HEK293T (cell line): ENCODE measurements around the gene SMCO3.
"Not testable (repeated sequence)": the region's sequence is repeated elsewhere in the genome, so short reads cannot be mapped to it uniquely, and the experiment has no call there.

ENCODE experiments used
- CTCF ChIA-PET: fragments of 350-600 bp; formaldehyde crosslinking; extraction: SDS; loops from one replicate; lab custom pipeline; 2021; ENCODE audit warnings: antibody characterized with exemption, inconsistent platforms; lab: Yijun Ruan, JAX
- POLR2A ChIA-PET: fragments of 350-600 bp; formaldehyde crosslinking; extraction: SDS; loops from one replicate; lab custom pipeline; 2020; ENCODE audit warnings: antibody characterized with exemption, inconsistent platforms; lab: Yijun Ruan, JAX
- DNase-seq: peaks from one replicate; pipeline ENCODE4 v3.0.0; 2012; ENCODE audit warnings: mixed read lengths; ENCODE audit errors: extremely low spot score
- ARNT ChIP-seq: fragments of 450-650 bp; IDR thresholded peaks from 2 replicates; pipeline ENCODE4 v1.6.1; 2017; ENCODE audit warnings: mild to moderate bottlenecking
- BHLHE40 ChIP-seq: fragments of 450-650 bp; IDR thresholded peaks from 2 replicates; pipeline ENCODE4 v1.6.1; 2016; ENCODE audit warnings: mild to moderate bottlenecking, moderate library complexity, borderline replicate concordance
- CTBP1 ChIP-seq: fragments of 450-650 bp; IDR thresholded peaks from 2 replicates; pipeline ENCODE4 v1.6.1; 2016; ENCODE audit warnings: borderline replicate concordance
- ELF4 ChIP-seq: fragments of 450-650 bp; IDR thresholded peaks from 2 replicates; pipeline ENCODE4 v1.6.1; 2017; ENCODE audit warnings: antibody characterized with exemption
- FOXA1 ChIP-seq: fragments of 450-650 bp; IDR thresholded peaks from 2 replicates; pipeline ENCODE4 v1.6.1; 2016; ENCODE audit warnings: mild to moderate bottlenecking
- FOXK2 ChIP-seq: fragments of 450-650 bp; IDR thresholded peaks from 2 replicates; pipeline ENCODE4 v1.6.1; 2016; ENCODE audit warnings: mild to moderate bottlenecking
- FOXM1 ChIP-seq: fragments of 450-650 bp; IDR thresholded peaks from 2 replicates; pipeline ENCODE4 v1.6.1; 2017; ENCODE audit warnings: mild to moderate bottlenecking, borderline replicate concordance
- HDGF ChIP-seq: fragments of 450-650 bp; IDR thresholded peaks from 2 replicates; pipeline ENCODE4 v1.6.1; 2017; ENCODE audit warnings: antibody characterized with exemption, borderline replicate concordance
- L3MBTL2 ChIP-seq: fragments of 450-650 bp; conservative IDR thresholded peaks from 2 replicates; pipeline ENCODE4 v1.6.1; 2016; ENCODE audit warnings: mild to moderate bottlenecking
- LEF1 ChIP-seq: fragments of 450-650 bp; IDR thresholded peaks from 2 replicates; pipeline ENCODE4 v1.6.1; 2017; ENCODE audit warnings: mild to moderate bottlenecking, borderline replicate concordance
- NFRKB ChIP-seq: fragments of 450-650 bp; IDR thresholded peaks from 2 replicates; pipeline ENCODE4 v1.6.1; 2016; ENCODE audit warnings: mild to moderate bottlenecking, moderate library complexity
- PKNOX1 ChIP-seq: fragments of 450-650 bp; IDR thresholded peaks from 2 replicates; pipeline ENCODE4 v1.6.1; 2016
- SP1 ChIP-seq: fragments of 450-650 bp; IDR thresholded peaks from 2 replicates; pipeline ENCODE4 v1.6.1; 2017
- SUZ12 ChIP-seq: fragments of 450-650 bp; IDR thresholded peaks from 2 replicates; pipeline ENCODE4 v1.6.1; 2016; ENCODE audit warnings: mild to moderate bottlenecking
- TARDBP ChIP-seq: fragments of 450-650 bp; IDR thresholded peaks from 2 replicates; pipeline ENCODE4 v1.6.1; 2016
- ZNF384 ChIP-seq: fragments of 450-650 bp; IDR thresholded peaks from 2 replicates; pipeline ENCODE4 v1.6.1; 2016

Gene SMCO3

GRCh38 chr12:14769466-14769968 lies 44.5 kb downstream of the SMCO3 start:
- DNase-seq, result peak; percentile 30
- TF ChIP-seq LEF1, result no peak
- no peak for TF ChIP-seq FOXM1
- TF ChIP-seq FOXK2, result no peak
- ChIA-PET POLR2A (interaction anchor here (0.8 to 3.9 kb wide), 12 partner anchors 10 to 216 kb away, joined by 3 to 69 read pairs (median 10); partner anchors contain the start of genes C12orf60 and WBP11), CTCF (interaction anchor here (1.2 to 2.6 kb wide), 3 partner anchors 13 to 35 kb away, joined by 3 to 9 read pairs (median 5); no protein-coding TSS in a partner anchor)

DNA sequence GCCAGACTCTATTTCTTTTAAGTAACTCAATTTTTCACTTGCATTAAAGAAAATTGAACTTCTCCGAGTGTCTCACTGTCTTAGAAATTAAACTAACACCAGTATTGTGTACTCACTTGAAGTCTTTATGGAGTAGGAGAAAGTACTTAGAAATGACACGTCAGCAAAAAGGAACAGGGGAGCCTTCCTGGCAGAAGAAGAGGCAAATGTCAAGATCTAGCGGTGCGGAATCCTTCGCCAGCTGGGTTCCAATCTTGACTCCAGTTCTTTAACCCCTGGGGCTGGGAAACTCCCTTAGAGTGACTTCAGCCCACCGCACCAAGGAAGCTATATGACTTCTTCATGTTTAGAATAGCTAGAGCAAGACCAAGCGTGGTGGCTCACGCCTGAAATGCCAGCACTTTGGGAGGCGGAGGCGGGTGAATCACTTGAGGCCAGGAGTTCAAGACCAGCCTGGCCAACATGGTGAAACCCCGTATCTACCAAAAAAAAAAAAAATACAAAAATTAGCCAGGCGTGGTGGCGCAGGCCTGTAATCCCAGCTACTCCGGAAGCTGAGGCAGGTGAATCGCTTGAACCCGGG lies 45.1 kb downstream of the SMCO3 start:
- TF ChIP-seq FOXM1 (no peak), LEF1 (no peak), FOXA1 (no peak), ARNT (no peak), HDGF (no peak), SP1 (no peak), CTBP1 (no peak), L3MBTL2 (no peak), PKNOX1 (no peak), ZNF384 (no peak), NFRKB (no peak), FOXK2 (no peak), TARDBP (no peak), BHLHE40 (no peak), SUZ12 (no peak), ELF4 (no peak)
- no peak for DNase-seq
- POLR2A ChIA-PET, result interaction anchor here (0.8 to 3.9 kb wide), 9 partner anchors 10 to 217 kb away, joined by 3 to 69 read pairs (median 4); partner anchors contain the start of genes C12orf60 and WBP11
- CTCF ChIA-PET, result interaction anchor here (0.6 to 2.6 kb wide), 4 partner anchors 13 to 36 kb away, joined by 3 to 9 read pairs (median 4); no protein-coding TSS in a partner anchor

DNA sequence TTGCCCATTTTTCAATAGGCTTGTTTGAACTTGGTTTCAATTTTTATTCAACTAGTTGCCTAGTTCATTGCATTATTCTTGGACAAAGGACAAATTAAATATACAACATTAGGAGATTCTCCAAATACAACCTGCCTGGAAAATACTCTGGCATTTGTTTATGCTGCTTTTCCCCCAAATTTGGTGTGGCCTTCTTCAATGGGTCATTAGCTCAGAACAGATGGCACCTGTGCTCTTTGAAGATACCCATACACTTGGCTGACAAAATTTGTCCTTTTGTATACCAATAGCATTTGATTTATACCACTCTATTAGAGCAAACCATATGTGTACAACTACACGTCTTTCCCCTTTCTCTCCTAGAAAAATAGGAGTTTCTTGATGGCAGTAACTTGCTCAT lies 46.4 kb downstream of the SMCO3 start:
- DNase-seq, result no peak
- CTCF ChIA-PET, result no interaction called here
- TF ChIP-seq CTBP1, result no peak
- no peak for TF ChIP-seq FOXM1
- no peak for TF ChIP-seq L3MBTL2
- no peak for TF ChIP-seq SUZ12
- TF ChIP-seq FOXA1, result no peak
- no peak for TF ChIP-seq NFRKB
- TF ChIP-seq LEF1, result no peak
- TF ChIP-seq HDGF, result no peak
- no peak for TF ChIP-seq TARDBP
- no peak for TF ChIP-seq ZNF384
- TF ChIP-seq FOXK2, result no peak
- no peak for TF ChIP-seq ELF4
- TF ChIP-seq BHLHE40, result no peak
- TF ChIP-seq ARNT, result no peak
- TF ChIP-seq SP1, result no peak
- TF ChIP-seq PKNOX1, result no peak
- POLR2A ChIA-PET, result no interaction called here

GRCh38 chr12:14766649-14767215 lies 47.2 kb downstream of the SMCO3 start:
- ChIA-PET POLR2A (no interaction called here), CTCF (no interaction called here)
- DNase-seq, result no peak
- TF ChIP-seq LEF1 (no peak), PKNOX1 (no peak), ZNF384 (0 out of 2 replicates have a peak, but pooled peaks have one; percentile 25), ELF4 (no peak)

DNA sequence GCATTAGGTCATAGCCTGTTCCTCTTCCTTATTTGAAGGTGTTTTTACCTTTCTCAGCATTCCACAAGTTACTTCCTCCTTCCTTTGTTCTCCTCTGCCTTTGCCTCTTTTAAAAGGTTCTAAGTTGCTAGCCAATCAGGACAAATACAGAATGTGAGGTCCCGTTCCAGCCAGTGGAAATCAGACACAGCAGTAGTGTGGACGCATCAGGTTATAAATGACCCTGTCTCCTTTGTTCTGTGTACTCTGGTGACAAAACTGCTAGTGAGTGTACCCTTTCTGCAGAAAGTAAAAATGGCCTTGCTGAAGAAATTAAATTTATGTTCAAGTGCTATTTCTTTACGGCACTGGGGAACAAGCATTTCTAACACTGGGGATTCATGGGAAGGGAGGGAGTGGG lies 48.0 kb downstream of the SMCO3 start:
- DNase-seq, CTCF ChIA-PET: not testable (repeated sequence)

GRCh38 chr12:14765398-14765797 lies 48.6 kb downstream of the SMCO3 start:
- CTCF ChIA-PET, result no interaction called here
- no peak for DNase-seq
- TF ChIP-seq SUZ12, result no peak
- no peak for TF ChIP-seq TARDBP
- TF ChIP-seq LEF1, result no peak
- no peak for TF ChIP-seq CTBP1
- POLR2A ChIA-PET, result no interaction called here

More for the DNA sequence above, 48.0 kb downstream of the SMCO3 start:
- POLR2A ChIA-PET, result not testable (repeated sequence)

DNA sequence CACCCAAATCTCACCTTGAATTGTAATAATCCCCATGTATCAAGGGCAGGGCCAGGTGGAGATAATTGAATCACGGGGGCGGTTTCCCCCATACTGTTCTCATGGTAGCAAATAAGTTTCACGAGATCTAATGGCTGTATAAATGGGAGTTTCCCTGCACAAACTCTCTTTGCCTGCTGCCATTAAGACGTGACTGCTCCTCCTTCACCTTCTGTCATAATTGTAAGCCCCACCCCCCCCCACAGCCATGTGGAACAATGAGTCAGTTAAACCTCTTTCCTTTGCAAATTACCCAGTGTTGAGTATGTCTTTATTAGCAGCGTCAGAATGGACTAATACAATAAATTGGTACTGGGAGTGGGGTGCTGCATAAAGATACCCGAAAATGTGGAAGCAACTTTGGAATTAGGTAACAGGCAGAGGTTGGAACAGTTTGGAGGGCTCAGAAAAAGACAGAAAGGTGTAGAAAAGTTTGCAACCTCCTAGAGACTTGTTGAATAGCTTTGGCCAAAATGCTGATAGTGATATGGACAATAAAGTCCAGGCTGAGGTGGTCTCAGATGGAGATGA lies 54.2 kb downstream of the SMCO3 start:
- DNase-seq, CTCF ChIA-PET: not testable (repeated sequence)
- POLR2A ChIA-PET, result interaction anchor here (0.6 kb wide), 1 partner anchor 56 kb away, joined by 3 read pairs; no protein-coding TSS in a partner anchor
